Stimulated activated CD4-positive, alpha-beta T cell treated with anti-CD3 and anti-CD28 coated beads, Interleukin-4, amount 100 ng/mL, for 1 hour (primary cell): ENCODE results near the gene CERK.
"Not testable (repeated sequence)": the region's sequence is repeated elsewhere in the genome, so short reads cannot be mapped to it uniquely, and the experiment has no call there.

Source experiments
- DNase-seq: peaks from one replicate; pipeline ENCODE4 v3.0.0-alpha.2; 2020

CERK gene

DNA sequence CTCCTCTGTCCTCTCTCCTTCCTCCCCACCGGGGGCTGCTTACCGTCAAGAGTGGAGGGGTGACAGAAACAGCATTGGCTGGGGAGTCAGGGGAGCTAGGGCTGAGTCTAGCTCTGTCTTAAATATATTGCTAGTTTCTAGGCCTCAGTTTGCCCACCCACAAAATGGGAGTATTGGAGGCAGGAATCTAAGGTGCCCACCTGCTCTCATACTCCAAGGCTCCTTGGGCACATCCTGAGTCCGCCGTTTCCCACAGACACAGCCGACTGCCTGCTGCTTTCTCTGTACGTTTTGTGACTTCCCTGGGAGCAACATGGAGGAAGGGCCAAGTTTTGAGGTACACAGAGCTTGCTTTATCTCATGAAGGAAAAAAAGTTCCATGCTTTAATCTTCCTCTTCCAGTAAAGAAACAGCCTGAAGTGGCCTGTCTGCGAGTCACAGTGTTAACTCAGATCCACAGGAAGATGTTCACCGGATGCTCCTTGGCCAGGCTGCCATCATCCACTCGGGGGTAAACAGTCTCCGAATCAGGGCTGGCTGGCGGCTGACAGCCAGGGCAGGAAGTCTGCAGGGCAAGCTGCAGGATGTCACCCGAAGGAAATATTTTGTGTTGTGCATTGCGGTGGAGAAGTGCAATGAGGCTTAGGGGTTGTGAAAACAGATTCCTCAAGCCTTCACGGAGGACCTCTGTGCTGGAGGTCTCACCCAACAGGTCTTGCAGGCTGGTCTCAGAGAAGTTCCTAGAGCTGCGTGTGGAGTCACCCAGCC, 11.0 kb upstream of the CERK start:
- peak; percentile 41 for DNase-seq

DNA sequence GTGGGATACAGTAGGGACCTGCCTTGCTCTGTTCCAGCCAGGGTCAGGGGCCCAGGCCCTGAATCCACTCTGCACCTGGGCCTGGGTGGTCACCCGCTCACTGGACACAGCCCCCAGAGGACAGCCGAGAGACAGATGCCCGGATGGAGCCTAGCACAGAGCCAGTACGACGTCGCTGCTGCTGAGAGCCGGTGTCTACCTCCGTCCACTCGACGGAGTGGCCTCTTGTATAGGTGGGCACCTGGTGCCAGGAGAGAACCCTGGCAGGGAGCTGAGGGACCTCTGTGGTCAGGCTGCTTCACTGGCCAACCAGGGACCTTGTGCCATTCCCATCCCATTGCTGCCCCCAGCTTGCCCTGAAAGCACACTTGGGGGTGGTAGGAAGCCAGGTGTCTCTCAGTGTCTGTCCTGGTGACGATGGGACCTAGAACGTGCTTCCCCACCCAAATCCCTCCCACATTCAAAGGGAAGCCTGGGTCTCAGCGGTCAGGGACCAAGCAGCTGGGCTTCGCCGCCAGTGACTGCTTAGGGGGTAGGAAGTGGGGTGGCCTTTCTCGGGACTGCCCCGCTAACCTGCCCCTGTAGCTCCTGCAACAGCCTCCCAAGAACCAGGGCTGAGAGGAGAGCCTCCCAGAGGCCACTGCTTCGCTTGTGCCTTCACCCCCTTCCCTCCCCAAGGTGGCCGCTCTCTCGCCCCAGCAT, 10.3 kb upstream of the CERK start:
- DNase-seq = no peak

DNA sequence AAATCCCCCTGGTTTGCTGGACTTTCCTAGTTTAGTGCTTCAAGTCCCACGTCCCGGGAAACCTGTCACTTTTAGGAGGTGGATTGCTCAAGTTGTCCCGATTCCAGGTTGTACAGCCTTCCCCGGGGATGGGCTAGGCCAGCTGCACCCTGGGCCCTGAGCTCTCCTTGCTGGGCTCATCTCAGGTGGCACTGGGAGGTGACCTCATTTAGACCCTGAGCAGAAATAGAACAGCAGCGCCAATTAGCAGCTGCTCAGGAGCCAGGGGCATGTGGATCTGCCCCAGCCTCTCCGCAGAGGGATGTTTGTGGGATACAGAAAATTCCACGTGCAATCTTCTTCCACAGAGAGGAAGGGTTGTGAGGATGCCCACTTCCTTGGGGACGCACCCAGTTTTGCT, 9.6 kb upstream of the CERK start:
- no peak for DNase-seq

DNA sequence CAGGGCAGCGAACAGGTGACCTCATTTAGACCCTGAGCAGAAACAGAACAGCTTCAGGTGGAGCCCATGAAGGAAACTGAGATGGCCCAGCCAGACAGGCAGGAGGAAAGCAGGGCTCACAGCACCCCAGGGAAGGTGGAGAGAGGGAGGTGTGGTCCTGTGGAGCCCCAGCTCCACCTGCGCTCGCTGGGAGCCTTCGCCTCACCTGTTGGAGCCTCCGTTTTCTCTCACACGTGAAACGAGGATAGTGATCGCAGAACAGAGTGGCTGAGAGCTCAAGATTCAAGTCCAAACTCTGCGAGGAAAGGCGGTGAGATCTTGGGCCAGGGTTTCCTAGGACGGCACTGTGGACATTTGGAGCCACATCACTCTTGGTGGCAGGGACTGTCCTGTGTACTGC, 8.6 kb upstream of the CERK start:
- DNase-seq = no peak

DNA sequence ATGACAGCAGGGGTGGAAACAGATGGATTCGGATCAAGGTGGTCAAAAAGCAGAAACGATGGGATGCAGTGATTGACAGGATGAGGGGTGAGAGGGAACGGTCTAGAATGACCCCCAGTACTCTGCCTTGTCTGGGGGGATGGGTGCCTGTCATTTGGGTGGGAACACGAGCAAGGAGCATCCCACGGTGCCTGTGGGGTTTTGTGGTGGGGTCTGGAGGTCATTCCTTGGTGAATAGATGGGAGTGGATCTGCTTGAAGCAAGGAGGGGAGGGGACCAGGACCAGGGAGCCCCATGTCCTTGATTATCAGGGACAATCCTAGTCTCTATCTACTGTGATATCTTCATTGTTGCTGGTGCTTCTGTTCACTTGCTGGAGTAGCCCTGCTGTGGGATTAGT, 8.1 kb upstream of the CERK start:
- DNase-seq = no peak

DNA sequence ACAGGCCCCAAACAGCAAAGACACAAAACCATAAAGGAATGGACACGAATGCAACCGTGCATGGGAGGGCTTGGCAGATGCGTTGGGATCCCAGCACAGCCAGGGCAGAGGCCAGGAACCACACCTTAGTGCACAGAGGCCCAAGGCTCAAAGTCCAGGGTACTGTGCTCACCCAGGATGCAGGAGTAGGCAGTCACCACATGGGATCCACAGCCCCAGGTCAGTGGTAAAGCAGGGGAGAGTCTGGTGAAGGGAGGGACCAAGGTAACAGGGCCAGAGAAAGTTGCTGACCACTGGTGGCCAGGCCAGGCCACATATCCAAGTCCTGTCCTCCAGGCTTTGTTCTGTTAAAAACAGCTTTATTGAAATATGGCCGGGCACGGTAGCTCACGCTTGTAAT, 6.5 kb upstream of the CERK start:
- DNase-seq = no peak

DNA sequence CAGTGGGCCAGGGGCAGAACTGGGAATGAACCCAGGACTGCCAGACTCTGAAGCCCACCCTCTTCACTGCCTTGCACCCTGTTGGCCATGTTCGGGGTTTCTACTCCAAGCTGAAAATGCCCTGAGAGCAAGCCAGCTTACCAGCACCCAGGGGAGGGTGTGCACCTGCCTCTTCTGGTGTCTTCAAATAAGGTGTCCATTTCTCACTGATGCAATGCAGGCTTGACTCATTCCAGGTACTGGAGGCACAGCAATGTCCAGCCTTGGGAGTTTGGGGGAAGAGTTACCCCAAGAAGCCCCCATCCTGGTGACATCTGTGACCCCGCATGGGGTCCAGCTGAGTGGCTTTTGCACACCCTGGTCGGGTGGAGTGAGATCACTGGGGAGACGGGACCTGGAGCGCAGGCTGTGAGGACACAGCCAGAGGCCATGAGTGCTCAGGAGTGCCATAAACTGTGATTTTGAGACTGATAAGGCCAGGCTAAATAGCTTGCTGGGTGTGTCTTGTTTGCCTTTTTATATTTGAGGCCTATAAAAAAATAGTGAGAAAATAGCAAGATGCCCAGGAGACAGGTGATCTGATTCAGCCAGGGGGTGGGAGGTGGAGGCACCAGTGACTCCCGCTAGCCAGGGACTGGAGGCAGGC, 4.6 kb upstream of the CERK start:
- DNase-seq = no peak

DNA sequence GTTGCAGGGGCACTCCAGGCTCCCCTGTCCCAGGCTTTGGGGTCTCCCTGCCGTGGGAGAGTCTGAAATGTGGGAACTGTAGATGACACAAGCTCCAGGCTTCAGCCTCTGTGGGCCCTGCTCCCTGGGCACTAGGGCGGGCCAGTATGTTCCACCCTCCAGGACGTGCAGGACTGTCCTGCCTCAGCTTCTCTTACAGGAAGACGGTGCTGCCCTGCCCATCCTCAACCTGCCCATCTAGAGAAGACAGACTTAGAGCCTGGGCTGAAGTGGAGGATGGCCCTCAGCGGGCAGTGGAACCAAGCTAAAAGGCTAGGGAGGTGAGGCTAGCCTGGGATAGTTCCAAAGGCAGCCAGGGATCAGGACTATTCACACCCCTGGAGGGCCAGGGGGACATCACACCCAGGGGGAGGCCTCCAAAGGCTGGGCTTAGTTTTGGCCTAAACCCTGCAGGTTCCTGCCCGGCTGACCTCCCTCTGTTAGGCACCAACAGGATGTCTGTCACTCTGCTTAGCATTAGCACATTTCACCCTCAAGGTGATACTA, 4.0 kb upstream of the CERK start:
- no peak for DNase-seq

DNA sequence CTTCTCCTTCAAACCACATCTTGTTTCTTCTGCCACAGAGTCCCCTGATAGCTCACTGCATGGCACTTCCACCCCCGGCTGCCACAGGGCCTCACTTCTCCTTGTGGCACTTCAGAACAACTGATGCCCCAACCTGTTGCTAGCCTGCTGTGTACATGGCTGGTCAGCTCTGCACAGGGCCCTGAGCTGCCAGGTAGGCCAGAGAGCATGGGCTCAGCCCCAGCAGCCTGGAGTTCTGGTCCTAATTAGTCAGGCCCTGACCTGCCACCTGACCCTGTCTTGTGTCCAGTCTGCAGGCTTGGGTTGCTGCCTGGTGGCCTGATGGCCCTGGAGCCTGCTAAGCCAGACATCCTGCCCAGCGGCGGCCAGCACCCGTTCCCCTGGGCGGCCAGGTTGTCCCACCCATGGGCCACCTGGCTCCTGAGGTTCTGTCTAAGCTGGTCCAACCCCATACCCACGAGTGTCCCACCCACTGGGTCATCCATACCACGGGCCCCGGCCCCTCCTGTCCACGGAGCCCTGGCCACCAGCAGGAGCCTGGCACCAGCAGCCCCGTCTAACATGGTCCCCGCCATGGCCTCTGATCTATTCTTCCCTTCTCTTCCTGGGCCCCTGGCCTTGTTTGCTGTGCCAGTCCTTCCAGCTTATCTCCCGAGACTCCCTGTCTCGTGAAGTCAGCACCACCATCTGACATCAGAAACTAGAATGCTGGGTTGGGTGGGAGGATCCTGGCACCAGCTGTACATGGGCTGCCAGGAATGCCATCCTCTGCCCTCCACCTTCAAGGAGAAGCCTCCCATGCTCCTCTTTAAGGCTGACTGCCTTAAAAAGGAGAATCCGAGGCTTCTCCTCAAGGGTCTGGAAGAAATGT, 3.1 kb upstream of the CERK start:
- DNase-seq = no peak

DNA sequence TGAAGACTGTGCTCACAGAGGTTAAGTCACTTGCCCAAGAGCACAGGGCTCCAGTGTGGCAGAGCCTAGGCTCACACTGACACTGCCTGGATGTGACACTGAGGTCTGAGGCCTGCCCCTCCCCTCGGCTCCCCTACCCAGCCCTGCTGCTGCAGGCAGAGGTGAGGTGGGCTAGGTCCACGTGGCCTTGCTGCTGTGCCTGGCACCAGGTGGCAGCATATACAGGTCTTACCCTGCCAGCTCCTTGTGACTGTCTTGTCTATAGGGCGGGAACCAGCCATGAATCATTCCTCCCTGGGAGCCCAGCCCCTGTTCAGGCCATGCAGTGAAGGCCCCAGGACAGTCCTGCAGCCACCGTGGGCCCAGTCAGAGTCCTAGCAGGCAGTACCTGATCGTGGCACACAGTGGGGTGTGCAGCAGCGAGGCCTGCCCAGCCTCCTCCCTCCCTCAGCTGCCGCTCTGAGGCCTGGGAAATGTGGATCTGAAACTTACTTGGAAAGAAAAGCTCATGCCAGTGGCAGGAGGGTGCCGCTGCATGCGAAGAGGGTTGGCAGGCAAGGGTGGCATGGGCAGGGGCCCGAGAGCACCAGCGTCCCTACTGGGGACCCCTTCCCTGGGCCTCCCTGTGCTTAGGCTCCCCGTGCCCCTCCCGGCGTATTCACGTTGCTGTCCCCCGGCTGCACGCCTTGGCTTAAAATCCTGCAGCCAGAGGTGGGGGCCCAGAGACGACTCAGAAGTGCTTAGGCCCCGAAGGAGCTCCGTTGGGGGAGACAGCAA, 1.2 kb upstream of the CERK start:
- DNase-seq = no peak

DNA sequence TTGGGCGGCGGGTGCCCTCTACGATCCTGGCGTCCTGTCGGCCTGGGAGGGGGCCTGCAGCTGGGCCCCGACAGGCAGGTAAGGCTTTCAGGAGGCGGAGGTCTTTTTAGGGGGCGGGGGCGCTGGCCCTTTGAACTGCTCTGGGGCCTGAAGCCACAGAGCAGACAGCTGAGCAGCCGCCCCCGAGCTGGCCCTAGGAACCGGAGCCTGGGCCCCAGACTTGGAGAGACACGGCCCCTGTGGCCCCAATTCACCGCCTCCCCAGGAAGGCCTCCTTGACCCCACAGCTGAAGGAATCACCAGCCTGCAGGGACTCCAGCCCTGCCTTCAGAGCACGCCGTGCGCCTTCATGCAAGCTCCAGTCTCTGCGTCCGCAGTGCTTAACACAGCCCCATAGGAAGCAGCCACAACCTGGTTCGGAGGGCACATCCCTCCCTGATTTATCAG, 618 bp upstream of the CERK start:
- DNase-seq = peak; percentile 22

DNA sequence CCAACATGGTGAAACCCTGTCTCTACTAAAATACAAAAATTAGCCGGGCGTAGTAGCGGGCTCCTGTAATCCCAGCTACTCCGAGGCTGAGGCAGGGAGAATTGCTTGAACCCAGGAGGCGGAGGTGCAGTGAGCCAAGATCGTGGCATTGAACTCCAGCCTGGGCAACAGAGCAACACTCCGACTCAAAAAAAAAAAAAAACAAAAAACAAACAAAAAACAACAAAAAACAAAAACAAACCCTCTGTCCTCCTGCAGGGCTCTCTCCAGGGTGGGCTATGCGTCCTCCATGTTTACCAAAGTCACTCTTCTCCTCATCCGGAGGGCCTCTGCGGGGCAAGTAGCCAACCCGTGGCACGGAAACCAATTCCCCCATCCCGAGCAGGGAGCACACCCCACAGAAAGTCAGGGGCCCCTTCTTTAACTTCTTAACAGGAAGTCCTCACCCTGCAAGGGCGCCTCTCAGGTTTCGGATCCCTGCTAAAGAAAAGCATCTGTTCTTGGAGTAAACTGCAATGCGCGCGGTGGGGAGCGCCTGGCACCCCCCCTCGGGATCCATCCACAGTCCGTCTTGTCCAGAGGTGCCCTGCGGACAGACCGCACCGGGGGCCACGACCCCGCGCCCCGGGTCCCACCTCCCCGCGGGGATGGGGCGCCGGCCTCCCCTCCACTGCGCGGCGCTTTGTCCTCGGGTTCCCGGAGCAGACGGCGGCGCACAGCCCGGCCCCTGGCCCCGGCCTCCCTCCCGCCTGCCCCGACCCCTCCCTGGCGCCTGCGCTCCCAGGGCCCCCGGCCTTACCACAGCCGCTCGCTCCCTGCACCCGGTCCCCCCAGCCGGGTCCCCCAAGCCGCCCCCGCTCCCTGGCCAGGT, 712 bp downstream of the CERK start:
- peak; percentile 49 for DNase-seq

DNA sequence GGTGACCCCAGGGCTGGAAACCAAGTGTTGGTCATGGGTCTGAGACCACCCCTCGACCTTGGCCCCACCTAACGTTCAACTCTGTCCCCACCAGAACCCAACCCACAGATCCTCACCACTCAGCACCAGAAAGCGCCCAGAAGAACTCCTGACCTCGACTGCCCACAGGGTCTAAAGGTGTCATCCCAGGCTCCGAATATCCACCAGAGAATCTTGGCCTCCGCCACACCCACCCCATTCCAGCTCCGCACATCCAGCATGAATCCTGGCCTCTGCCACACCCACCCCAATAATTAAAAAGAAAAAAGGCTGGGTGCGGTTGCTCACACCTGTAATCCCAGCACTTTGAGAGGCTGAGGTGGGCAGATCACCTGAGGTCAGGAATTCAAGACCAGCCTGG, 1.3 kb downstream of the CERK start:
- no peak for DNase-seq

DNA sequence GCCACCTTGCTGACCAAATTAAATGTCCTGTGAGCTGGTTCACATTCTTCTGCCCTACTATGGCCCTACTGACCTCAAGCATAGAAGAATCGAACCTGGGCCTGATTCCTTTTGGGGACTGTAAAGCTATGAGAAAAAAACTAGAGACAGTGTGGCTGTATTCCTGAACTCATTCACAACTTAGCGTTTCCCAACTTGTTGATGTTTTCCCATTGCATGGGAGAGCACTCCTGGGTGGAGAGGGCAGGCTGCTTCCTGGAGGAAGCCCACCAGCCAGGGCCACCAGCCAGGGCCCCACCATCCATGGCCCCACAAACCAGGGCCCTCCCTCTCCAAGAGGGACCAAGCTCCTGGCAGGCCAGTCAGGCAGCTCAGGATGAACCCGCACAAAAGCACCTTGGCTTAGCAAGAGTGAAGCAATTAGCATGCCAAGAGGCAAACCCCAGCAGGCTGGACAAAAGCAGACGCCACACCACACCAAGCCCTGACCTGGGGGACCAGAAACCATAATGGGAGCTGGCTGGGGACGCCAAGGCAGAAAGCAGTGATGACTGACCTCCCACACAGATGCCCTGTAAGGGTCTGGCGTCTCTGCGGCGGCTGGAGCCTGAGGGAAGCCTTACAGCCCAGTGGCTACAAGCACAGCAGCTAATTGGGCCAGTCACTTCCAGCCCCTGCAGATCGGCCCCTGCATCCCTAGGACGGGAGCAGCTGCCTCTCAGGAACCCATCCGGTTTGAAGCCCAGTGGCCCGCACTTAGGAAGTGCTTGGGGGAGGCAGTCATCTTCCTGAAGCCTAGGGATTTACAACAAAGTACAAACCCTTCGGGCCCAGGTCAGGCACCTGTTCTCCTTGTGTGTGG, 2.1 kb downstream of the CERK start:
- no peak for DNase-seq

DNA sequence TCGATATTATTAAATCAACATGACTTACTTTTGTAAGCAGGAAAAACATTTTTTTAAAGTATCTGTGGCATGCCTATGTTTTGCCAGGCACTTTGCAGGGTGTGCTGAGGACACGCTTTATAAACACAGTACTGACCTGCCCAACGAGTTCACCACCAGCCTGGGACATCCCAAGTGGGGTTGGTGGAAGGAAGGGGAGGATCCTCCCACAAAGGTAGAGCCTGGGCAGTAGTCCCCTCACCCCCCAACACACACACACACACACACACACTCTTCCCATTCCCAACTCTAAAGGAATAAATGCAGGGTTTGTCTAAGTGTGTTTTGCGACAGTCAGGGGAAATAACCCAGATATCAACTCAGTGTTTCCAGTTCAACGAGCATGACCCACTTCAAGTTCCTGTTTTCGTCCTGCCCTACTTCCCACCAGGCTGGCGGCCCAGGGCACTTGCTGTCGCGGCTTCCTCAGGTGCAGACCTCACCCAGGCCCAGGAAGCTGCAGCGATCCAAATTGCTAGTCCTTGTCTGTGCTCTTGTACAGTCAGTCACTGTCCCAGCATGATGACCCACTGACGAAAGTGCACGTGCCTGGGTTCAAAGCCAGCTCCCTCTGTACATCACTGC, 3.1 kb downstream of the CERK start:
- peak; percentile 49 for DNase-seq

DNA sequence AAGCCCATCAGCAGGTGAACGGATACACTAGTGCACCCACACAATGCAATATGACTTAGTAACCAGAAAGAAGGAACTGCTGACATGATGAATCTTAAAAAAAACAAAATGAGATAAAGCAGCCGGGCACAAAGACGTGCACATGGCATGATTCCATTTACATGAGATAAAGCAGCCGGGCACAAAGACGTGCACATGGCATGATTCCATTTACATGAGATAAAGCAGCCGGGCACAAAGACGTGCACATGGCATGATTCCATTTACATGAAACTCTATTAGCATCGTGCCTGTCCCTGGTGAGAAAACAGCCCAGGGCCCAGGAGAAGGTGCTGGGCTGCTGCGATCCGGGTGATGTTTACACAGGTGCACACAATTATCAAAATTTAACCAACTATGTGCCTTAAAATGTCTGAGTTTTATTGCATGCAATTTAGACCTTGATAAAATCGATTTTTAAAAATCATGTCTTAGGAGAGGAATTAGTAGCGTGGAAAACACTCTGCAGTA, 3.8 kb downstream of the CERK start:
- DNase-seq = not testable (repeated sequence)

DNA sequence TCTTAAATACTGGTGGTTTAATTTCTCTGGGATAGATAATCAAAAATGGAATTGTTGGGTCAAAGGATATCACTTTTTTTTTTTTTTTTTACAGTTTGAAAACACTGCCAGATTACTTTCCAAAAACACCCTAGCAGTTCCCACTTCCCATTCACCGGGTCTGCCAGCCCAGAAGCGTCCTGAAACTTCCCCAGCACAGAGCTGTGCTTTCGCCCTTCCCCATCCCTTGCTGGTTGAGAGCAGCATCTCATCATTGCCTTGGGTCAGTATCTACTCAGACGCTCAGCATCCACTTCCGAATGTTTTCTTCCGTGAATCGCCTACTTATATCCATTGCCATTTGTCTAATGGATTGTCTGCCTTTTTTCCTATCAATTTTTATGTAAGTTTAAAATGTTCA, 5.5 kb downstream of the CERK start:
- no peak for DNase-seq

DNA sequence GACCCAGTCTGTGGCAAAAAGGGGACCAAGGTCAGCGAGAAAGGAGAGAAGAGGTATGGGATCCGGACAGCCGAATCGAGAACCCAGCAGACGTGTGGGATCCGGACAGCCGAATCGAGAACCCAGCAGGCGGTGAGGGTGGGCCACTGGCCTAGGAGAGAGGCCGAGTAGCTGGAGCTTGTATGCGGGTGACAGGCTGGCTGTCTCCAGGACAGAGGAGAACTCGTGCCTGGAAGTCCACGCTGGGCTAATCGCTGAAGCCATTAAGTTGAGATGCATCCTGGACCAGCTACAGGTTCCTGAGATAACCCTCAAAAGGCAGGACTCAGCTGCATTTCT, 6.0 kb downstream of the CERK start:
- no peak for DNase-seq
